Kasumi-1 (cell line): ENCODE data around the gene KIF23.

ENCODE experiments used
- DNase-seq, 2 experiments: peaks; one replicate each; lab custom pipeline; 2025; lab: John Stamatoyannopoulos, UW

KIF23 gene

GRCh38 chr15:69466733-69467132 is 52.6 kb downstream of the KIF23 start:
- DNase-seq: no peak

- no peak for DNase-seq
Observed at GRCh38 chr15:69467636-69468035, 53.5 kb downstream of the KIF23 start.

GRCh38 chr15:69468241-69469121 is 54.3 kb downstream of the KIF23 start:
- peak; percentile 76 to 77 for DNase-seq

GRCh38 chr15:69469467-69470201 is 55.5 kb downstream of the KIF23 start:
- no peak for DNase-seq

GRCh38 chr15:69472046-69472445 is 57.9 kb downstream of the KIF23 start:
- DNase-seq: no peak

- no peak for DNase-seq
Observed at GRCh38 chr15:69472562-69472961, 58.4 kb downstream of the KIF23 start.

GRCh38 chr15:69474291-69474690 is 60.1 kb downstream of the KIF23 start:
- no peak for DNase-seq

- no peak for DNase-seq
Observed at GRCh38 chr15:69474846-69475455, 60.8 kb downstream of the KIF23 start.

GRCh38 chr15:69475769-69476358 is 61.7 kb downstream of the KIF23 start:
- peak; percentile 50 to 81 for DNase-seq

GRCh38 chr15:69476704-69477473 is 62.7 kb downstream of the KIF23 start:
- DNase-seq: no peak

- DNase-seq: peak; percentile 44
Observed at GRCh38 chr15:69478259-69478781, 64.2 kb downstream of the KIF23 start.

- no peak for DNase-seq
Observed at GRCh38 chr15:69479081-69479480, 64.9 kb downstream of the KIF23 start.

GRCh38 chr15:69479971-69480370 is 65.8 kb downstream of the KIF23 start:
- no peak for DNase-seq

- DNase-seq: no peak
Observed at GRCh38 chr15:69480932-69481331, 66.8 kb downstream of the KIF23 start.

- no peak for DNase-seq
Observed at GRCh38 chr15:69482686-69483256, 68.6 kb downstream of the KIF23 start.

GRCh38 chr15:69484837-69485236 is 70.7 kb downstream of the KIF23 start:
- no peak for DNase-seq

- DNase-seq: no peak
Observed at GRCh38 chr15:69486481-69487110, 72.4 kb downstream of the KIF23 start.

- DNase-seq: no peak
Observed at GRCh38 chr15:69489073-69489571, 75.0 kb downstream of the KIF23 start.

- no peak for DNase-seq
Observed at GRCh38 chr15:69490356-69491037, 76.3 kb downstream of the KIF23 start.

GRCh38 chr15:69491038-69491505 is 76.9 kb downstream of the KIF23 start:
- DNase-seq: no peak
